ENCODE data around the gene HSPA8.

Gene HSPA8

GRCh38 chr11:123047266-123047946, 14.5 kb downstream of the HSPA8 start:
- no peak for DNase-seq (ENCODE audit: low spot score)

DNA sequence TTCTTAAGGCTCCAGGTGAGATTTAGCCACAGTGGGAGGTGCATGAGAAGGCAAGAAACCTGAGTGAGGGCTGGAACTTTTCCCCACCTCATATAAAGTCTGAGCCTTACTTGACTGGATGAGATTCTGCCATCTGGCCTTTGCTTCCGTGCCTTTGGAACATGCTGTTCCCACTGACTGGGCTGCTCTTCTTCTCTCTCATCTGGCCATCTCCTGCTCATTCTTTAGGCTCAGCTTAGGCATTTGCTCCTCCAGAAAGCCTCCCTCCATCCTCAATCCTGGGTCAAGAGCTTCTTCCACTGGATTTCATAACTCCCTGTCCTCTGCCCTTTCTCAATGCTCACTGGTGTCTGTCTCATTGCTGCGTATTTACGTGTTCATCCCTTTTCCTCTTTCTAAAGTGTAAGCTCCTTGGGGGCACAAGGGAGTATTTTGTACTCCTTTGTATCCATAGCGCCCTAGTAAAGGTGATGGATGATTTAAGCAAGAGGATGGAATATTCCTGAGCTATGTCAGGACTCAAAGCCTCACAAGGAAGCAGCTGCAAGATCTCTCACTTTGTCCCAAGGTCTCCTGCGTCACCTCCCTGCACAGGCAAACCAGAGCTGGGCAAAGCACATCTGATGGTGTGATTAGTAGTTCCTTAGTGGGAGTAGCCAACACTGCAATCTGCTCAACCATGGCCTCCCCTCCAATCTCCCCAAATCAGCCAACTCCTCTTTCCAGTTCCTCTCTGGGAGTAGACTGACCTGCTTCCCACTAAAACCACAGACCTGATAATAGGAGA, 15.3 kb downstream of the HSPA8 start:
- no peak for DNase-seq (ENCODE audit: low spot score)

GRCh38 chr11:123045101-123045500, 16.8 kb downstream of the HSPA8 start:
- DNase-seq (ENCODE audit: low spot score): no peak

DNA sequence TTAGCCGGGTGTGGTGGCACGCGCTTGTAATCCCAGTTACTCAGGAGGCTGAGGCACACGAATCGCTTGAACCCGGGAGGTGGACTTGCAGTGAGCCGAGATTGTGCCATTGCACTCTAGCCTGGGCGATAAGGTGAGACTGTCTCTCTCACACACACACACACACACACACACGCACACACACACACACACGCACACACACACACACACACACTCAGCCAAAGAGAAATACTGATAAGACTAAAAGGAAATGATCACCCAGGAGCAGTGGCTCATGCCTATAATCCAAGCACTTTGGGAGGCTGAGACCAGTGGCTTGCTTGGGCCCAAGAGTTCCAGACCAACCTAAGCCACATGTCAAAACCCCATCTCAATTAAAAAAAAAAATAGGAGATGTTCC, 20.8 kb downstream of the HSPA8 start:
- DNase-seq (ENCODE audit: low spot score): no peak

DNA sequence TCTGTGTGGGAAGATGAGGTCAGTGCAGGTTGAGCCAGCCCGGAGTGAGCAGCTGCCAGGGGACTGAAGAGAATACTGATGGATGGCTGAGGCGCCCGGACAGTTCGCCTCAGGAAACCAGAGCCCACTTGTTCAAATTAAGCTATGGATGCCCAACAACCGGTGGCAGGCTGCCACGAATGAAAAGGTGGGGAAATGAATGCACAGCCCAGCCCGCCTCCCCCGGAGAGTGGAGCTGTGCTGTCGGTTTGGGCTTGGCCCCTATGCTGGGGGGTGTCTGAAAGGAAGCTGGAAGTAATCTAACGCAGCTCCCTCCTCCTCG, 21.9 kb downstream of the HSPA8 start:
- no peak for DNase-seq (ENCODE audit: low spot score)

GRCh38 chr11:123035831-123036230, 26.1 kb downstream of the HSPA8 start:
- no peak for DNase-seq (ENCODE audit: low spot score)

- DNase-seq (ENCODE audit: low spot score): no peak
These were observed 27.3 kb downstream of the HSPA8 start for GRCh38 chr11:123034597-123034996.

- no peak for DNase-seq (ENCODE audit: low spot score)
These were observed 28.0 kb downstream of the HSPA8 start for GRCh38 chr11:123033895-123034294.

DNA sequence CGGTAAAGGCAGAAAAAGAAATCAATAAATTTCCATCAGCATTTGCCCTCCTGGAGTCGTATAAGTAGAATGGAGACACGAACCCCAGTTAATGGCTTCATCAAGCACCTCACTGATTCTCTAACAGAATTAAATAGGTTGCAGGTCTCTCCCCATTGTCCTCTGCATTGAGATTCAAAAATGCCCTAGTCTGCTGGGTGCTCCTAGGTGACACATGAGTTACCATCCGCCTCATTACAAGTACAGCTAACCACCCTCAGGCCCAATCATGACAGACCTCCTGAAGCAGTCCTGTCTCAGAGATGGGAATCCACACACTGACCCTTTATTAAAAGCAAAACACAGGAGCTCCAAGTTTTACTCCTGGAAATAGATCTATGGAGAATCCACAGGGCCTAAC, 31.4 kb downstream of the HSPA8 start:
- no peak for DNase-seq (ENCODE audit: low spot score)

- DNase-seq (ENCODE audit: low spot score): peak; percentile 41
These were observed 41.0 kb downstream of the HSPA8 start for GRCh38 chr11:123020968-123021367.

DNA sequence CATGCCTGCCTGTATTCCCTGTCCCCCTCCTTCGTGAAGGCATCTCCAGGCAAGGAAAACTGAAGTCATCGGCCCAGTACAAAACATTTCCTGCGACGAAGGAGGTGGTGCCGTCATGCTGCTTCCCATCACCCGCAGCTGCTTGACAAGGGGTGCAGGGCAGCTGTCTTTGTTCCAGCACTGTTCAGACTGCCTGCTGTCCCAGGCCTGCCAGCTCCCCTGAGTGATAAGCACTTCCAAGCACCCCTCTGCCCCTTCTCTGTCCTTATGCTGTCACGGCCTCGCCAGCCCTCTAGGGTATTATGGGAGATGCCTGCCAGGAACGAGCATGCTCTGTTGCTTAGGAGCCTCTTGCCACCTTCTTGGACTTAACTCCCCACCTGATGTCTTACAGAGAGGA, 43.2 kb downstream of the HSPA8 start:
- DNase-seq (ENCODE audit: low spot score): no peak

GRCh38 chr11:123011510-123011909, 50.4 kb downstream of the HSPA8 start:
- no peak for DNase-seq (ENCODE audit: low spot score)
